NCI-H2196 treated with DMSO at 0.1 percent for 48 hours (cell line): Measurements from ENCODE around the gene STAT2.
"Not testable (repeated sequence)": the region's sequence is repeated elsewhere in the genome, so short reads cannot be mapped to it uniquely, and the experiment has no call there.

Experiments
- DNase-seq: peaks from one replicate; lab custom pipeline; 2025; ENCODE audit not compliant: unreplicated experiment; lab: John Stamatoyannopoulos, UW

Gene STAT2

DNA sequence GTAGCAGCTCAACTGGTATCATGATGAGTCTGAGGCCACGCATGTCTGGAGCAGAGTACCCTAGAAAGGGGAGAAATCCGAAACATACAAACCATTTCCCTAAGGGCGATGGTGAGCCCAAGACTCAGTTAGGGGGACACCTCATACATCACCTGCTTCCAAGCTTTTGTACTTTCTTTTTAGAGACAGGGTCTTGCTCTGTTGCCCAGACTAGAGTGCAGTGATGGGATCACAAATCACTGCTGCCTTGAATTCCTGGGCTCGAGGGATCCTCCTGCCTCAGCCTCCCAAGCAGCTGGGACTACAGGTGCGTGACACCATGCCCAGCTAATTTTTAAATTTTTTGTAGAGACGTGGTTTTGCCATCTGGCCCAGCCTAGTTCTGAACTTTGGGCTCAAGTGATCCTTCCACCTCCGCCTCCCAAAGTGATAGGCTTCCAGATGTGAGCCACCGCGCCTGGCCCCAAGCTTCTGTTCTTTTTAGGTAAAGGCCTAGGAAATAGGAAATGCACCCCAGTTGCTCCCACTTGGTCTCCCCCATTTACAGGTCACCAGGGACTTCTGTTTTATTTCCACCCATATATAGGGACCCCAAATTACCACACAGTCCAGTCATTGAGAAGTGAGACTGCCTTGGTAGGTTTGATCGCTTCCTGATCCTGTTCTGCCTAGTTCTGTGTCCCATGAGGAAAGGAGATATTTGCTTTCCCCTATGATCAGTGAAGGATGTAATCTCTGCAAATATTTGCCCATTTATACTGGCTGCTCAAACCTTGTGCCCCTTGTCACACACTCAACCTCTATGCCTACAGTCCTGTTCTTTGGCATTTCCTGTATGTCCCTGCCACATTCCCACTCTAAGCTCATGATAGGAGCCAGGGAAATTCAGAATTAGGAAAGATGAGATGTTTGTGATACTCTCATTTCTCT, 2.5 kb upstream of the STAT2 start, which contains the start of gene APOF:
TSS of gene APOF (minus strand) at position 728 of the 930 bp plus-strand sequence. CDS start at position 616, 112 bp downstream.
- no peak for DNase-seq

DNA sequence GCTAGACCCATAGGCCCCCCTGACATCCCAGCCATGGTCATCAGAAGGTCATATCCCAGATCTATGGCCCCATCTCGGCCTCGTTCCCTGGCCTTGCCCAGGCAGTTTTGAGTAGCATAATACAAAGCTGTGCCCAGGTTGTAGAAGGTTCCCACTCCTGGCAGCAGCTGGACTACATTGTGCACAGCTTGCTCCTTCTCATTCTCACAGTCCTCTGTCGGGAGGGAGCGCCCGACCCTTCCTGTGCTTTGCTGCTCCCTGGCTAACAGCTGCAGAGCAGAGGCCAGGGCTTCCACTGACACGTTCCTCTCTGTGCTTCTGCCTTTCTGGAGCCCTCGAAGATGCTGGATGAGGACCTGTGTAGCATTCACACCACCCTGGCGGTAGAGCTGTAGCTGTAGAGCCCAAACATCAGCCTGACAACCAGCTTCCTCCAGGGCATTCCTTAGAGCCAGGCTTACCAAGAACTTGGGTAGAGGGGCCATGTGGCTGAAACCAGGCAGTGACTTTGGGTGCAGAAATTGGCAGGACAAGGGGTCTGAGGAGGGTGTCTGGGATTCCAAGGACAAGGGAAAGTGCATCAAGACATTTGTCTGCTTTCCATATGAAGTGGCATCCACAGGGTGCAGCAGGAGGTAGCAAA, 1.7 kb upstream of the STAT2 start:
- DNase-seq: no peak

DNA sequence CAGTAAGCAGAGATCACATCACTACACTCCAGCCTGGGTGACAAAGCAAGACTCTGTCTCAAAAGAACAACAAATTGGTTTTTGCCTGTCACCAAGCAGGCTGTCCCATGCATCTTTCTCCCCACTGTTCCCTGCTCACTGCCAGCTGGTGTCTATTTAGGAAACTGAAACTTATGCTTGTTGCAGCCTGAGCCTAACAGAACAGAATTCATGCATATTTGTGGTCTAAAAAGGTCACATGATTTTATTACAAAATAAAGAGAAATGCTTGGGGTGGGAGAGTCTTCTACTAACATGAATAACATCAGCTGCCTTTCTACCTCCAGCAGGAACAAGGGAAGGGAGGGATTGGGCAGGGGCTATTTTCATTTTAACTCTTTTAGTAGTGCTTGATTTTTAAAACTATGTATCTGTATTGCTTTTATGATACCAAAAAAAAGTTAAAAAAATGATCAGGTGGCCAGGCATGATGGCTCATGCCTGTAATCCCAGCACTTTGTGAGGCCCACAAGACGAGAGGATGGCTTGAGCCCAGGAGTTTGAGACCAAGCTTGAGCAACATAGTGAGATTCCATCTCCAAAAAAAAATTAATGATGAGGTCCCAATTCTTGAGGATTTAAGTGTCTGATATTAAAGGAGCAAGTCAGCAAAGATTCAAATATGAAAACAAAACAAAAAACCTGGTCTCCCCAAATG, 923 bp downstream of the STAT2 start:
- no peak for DNase-seq

- no peak for DNase-seq
Measured at GRCh38 chr12:56351325-56351724, 8.6 kb downstream of the STAT2 start.

DNA sequence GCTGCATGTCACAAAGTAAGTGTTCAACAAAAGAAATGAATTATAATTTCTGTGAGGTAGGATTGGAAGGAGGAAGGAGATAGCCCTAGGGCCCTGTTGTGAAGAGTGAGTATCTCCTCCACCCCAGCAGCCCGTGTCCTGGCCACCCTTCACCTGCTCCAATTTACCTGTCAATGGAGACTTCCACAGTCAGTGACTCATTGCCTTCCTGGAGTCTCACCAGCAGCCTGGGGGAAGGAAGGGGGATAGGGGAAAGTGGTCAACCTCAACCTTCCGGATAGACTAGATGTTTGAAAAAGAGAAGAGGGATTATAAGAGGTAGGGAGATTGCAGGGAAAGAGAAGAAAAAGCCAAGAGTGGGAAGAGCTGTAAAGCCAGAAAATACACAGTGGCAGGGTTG, 9.2 kb downstream of the STAT2 start:
- no peak for DNase-seq

- no peak for DNase-seq
Measured at GRCh38 chr12:56348776-56349175, 11.1 kb downstream of the STAT2 start.

- DNase-seq: not testable (repeated sequence)
Measured at GRCh38 chr12:56347255-56347654, 12.7 kb downstream of the STAT2 start.

DNA sequence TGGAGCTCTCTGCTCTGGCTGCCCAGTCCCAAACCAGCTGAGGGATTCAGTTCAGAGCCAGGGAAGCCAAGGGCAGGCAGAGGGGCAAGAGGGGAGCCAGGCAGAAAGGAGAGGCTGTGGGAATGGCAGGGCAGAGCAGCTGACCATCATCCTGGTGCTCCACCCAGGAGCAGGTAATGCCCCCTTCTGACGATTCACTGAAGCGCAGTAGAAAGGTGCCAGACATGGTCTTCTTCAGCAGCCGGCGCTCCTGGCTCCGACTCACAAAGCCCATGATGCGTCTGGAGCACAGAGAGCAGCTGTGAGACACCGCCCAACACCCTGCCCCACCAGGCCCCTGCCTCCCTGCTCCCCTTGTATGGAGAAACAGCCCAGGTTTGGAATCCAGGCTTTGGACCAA, 13.2 kb downstream of the STAT2 start:
- DNase-seq: no peak

DNA sequence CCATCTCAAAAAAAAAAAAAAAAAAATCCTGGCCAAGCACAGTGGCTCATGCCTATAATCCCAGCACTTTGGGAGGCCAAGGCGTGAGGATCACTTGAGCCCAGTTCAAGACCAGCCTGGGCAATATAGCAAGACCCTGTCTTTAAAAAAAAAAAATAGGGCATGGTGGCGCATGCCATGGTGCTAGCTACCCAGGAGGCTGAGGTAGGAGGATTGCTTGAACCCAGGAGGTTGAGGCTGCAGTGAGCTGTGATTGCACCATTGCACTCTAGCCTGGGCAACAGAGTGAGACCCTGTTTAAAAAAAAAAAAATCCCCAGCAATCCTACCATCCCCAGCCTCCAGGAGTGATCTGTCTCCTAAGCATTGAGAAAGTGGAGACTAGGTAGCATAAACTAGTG, 17.6 kb downstream of the STAT2 start:
- not testable (repeated sequence) for DNase-seq

DNA sequence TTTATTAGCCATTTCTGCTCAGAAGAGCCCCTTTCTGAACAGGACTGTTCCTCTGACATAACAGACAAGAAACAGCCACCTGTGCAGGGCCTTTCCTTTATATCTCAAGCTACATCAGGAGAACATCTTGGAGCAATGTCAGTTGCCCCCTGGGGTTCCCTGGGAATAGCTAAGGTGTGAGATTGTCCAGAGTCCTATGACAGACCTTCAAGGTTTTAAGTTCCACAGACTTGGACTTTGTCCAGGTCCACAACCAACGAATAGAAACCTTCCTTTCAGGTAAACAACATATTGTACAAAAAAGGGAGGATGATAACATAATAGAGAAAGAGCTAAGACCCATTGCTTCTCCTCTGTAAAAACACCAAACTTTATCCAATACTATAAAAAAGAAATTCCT, 18.3 kb downstream of the STAT2 start:
- no peak for DNase-seq

- DNase-seq: no peak
Measured at GRCh38 chr12:56339158-56339422, 20.8 kb downstream of the STAT2 start.

- no peak for DNase-seq
Measured at GRCh38 chr12:56338308-56339157, 21.4 kb downstream of the STAT2 start, which contains the start of gene IL23A. Gene IL23A, plus strand, starts transcription at chr12:56338884. Its CDS starts 161 bp downstream, at chr12:56339045.

GRCh38 chr12:56337753-56338251, 22.1 kb downstream of the STAT2 start:
- no peak for DNase-seq

GRCh38 chr12:56336361-56337167, 23.3 kb downstream of the STAT2 start:
- DNase-seq: no peak

DNA sequence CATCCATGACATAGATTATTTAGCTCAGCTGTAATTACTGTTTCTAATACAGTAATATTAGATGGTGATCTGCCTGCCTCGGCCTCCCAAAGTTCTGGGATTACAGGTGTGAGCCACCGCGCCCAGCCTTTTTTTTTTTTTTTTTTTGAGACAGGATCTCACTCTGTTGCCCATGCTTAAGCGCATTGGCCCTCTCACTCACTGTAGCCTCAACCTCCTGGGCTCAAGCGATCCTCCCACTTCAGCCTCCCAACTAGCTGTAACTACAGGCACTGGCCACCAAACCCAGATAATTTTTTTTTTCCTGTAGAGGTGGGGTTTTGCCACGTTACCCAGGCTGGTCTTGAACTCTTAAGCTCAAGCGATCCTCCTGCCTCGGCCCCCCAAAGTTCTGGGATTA, 24.4 kb downstream of the STAT2 start:
- not testable (repeated sequence) for DNase-seq

DNA sequence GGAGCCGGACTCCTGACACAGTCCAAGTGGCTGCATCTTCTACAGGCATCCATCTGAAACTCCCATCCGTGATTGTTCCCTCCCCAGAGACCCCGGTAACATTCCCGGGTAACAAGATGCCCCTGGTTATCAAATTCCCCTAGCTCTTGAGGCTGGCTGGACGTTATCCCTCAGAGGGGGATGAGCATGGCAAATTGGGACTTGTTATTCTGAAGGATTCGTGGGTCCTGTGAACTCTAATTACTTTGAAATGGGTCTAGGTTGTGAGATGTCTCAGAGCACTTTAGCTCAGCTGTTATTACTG, 25.5 kb downstream of the STAT2 start:
- DNase-seq: no peak

- peak; percentile 95 for DNase-seq
Measured at GRCh38 chr12:56333679-56334489, 26.0 kb downstream of the STAT2 start, which contains the start of gene PAN2. Gene PAN2, minus strand, starts transcription at chr12:56334000. Its CDS starts 906 bp downstream, at chr12:56333094.

- DNase-seq: no peak
Measured at GRCh38 chr12:56333197-56333678, 26.7 kb downstream of the STAT2 start.
